Panc1 (cell line): ENCODE measurements around the gene RXFP4.

ENCODE experiments used
- CTCF ChIP-seq: fragments of 450-650 bp; IDR thresholded peaks from 2 replicates; pipeline ENCODE4 v1.5.1; 2017; ENCODE audit warnings: mild to moderate bottlenecking
- REST ChIP-seq, 2 experiments: IDR thresholded peaks; 2 replicates each; pipeline ENCODE4 v1.6.1; 2011 to 2012; ENCODE audit warnings: low read depth in 2 of 2, control low read depth in 1 of 2, low read length in 1 of 2, mild to moderate bottlenecking in 1 of 2, moderate library complexity in 1 of 2; ENCODE audit not compliant: insufficient read depth in 1 of 2

- no peak for TF ChIP-seq CTCF
- TF ChIP-seq REST (IDR thresholded peaks at IDR 0.05; ENCODE audit: insufficient read depth in 1 of 2, low read depth in 2 of 2, low read length in 1 of 2): no peak
Observed at GRCh38 chr1:155983191-155984024, 42.0 kb downstream of the RXFP4 start.
